Liver (tissue), 9 donors: ENCODE measurements around the gene SEH1L. TPM values are rescaled to one million over a fixed set of nuclear protein-coding genes. Genes with fewer than 3 reads are reported as not detected.

Experiments used
- DNase-seq: peaks from one replicate; pipeline ENCODE4 v3.0.0-alpha.2; 2017; ENCODE audit warnings: low spot score
- H3K27ac ChIP-seq, 2 donors: one replicate each; pipeline ENCODE4 v1.7.0; 2013; ENCODE audit warnings: inconsistent platforms in 2 of 2, low read length in 2 of 2, control low read depth in 1 of 2, low read depth in 1 of 2, mild to moderate bottlenecking in 1 of 2
- H3K27me3 ChIP-seq, 4 donors: one replicate each; pipeline versions ENCODE4 v1.6.1 to v1.7.0; 2013; ENCODE audit warnings: low read length in 3 of 4, inconsistent platforms in 1 of 4, mild to moderate bottlenecking in 1 of 4, moderate library complexity in 1 of 4; ENCODE audit not compliant: control insufficient read depth in 4 of 4, insufficient read depth in 4 of 4
- H3K36me3 ChIP-seq, 4 donors: one replicate each; pipeline versions ENCODE4 v1.6.1 to v1.7.0; 2013; ENCODE audit warnings: low read length in 3 of 4, mild to moderate bottlenecking in 3 of 4, low read depth in 1 of 4, moderate library complexity in 1 of 4; ENCODE audit not compliant: control insufficient read depth in 4 of 4, insufficient read depth in 3 of 4
- H3K4me1 ChIP-seq, 4 donors: one replicate each; pipeline versions ENCODE4 v1.6.1 to v1.7.0; 2013; ENCODE audit warnings: low read length in 3 of 4, mild to moderate bottlenecking in 3 of 4, moderate library complexity in 1 of 4; ENCODE audit not compliant: control insufficient read depth in 4 of 4, insufficient read depth in 4 of 4
- H3K4me3 ChIP-seq, 3 donors: one replicate each; pipeline versions ENCODE4 v1.6.1 to v1.7.0; 2013; ENCODE audit warnings: low read length in 3 of 3, control low read depth in 1 of 3, low read depth in 1 of 3, mild to moderate bottlenecking in 1 of 3
- H3K9ac ChIP-seq, 2 donors: one replicate each; pipeline ENCODE4 v1.7.0; 2013; ENCODE audit warnings: low read length in 2 of 2, mild to moderate bottlenecking in 2 of 2, moderate library complexity in 2 of 2, control low read depth in 1 of 2, low read depth in 1 of 2
- H3K9me3 ChIP-seq, 4 donors: one replicate each; pipeline versions ENCODE4 v1.6.1 to v1.7.0; 2013; ENCODE audit warnings: low read length in 3 of 4; ENCODE audit not compliant: control insufficient read depth in 4 of 4
- EGR1 ChIP-seq, 2 donors: IDR thresholded peaks; 2 replicates each; pipeline ENCODE4 v1.6.1; 2016 to 2018; ENCODE audit warnings: antibody characterized with exemption in 2 of 2, low read depth in 2 of 2
- FOXA1 ChIP-seq: IDR thresholded peaks from 2 replicates; pipeline ENCODE4 v1.6.1; 2016; ENCODE audit warnings: antibody characterized with exemption
- FOXA2 ChIP-seq: IDR thresholded peaks from 2 replicates; pipeline ENCODE4 v1.6.1; 2016; ENCODE audit warnings: antibody characterized with exemption
- JUND ChIP-seq, 2 donors: IDR thresholded peaks; 2 replicates each; pipeline ENCODE4 v1.6.1; 2016; ENCODE audit warnings: antibody characterized with exemption in 2 of 2
- RAD21 ChIP-seq, 2 donors: IDR thresholded peaks; 2 replicates each; pipeline ENCODE4 v1.6.1; 2016; ENCODE audit warnings: antibody characterized with exemption in 2 of 2, mild to moderate bottlenecking in 2 of 2
- RXRA ChIP-seq, 2 donors: IDR thresholded peaks; 2 replicates each; pipeline ENCODE4 v1.6.1; 2017 to 2018; ENCODE audit warnings: antibody characterized with exemption in 2 of 2, mild to moderate bottlenecking in 1 of 2
- SP1 ChIP-seq: IDR thresholded peaks from 2 replicates; pipeline ENCODE4 v1.6.1; 2018; ENCODE audit warnings: antibody characterized with exemption, mild to moderate bottlenecking
- TAF1 ChIP-seq: conservative IDR thresholded peaks from 2 replicates; pipeline ENCODE4 v1.6.1; 2016; ENCODE audit warnings: antibody characterized with exemption, mild to moderate bottlenecking
- YY1 ChIP-seq: IDR thresholded peaks from 2 replicates; pipeline ENCODE4 v1.6.1; 2016; ENCODE audit warnings: antibody characterized with exemption, mild to moderate bottlenecking
- WGBS: extraction: QIAGEN DNeasy Blood & Tissue Kit; methylation state at CpG from one replicate; pipeline ENCODE4 v1.1.7; 2013; 5-methylcytosine and 5-hydroxymethylcytosine counted together
- polyA plus RNA-seq, 2 donors: library from polyadenylated mRNA; stranded (reverse) in 1 of 2; unstranded in 1 of 2; fragments of 200-250 nt in 1 of 2; fragments of >200 nt in 1 of 2; fragmentation: Nextera tagmentation in 1 of 2; extraction: Ambion mirVana in 1 of 2; gene quantifications; one replicate each; pipeline versions ENCODE4 v1.2.1 to v1.2.3, GENCODE V29; 2013 to 2015
- total RNA-seq, 2 donors: library from RNA; depleted of rRNA; stranded (reverse); fragments of >200 nt; gene quantifications; one replicate each; pipeline ENCODE4 v1.2.3, GENCODE V29; 2014
- TF ChIP-seq, protein P1 (sequence below): IDR thresholded peaks from 2 replicates; pipeline ENCODE4 v1.6.1; 2016; ENCODE audit warnings: antibody characterized with exemption
- TF ChIP-seq, protein P2 (sequence below): IDR thresholded peaks from 2 replicates; pipeline ENCODE4 v1.6.1; 2016; ENCODE audit warnings: antibody characterized with exemption, mild to moderate bottlenecking
- TF ChIP-seq, protein P3 (sequence below): IDR thresholded peaks from 2 replicates; pipeline ENCODE4 v1.6.1; 2016; ENCODE audit warnings: antibody characterized with exemption
- TF ChIP-seq, protein P4 (sequence below): IDR thresholded peaks from 2 replicates; pipeline ENCODE4 v1.6.1; 2016; ENCODE audit warnings: antibody characterized with exemption
- TF ChIP-seq, protein P5 (sequence below): fragments of 150-350 bp; IDR thresholded peaks from 2 replicates; pipeline ENCODE4 v1.5.1; 2017; ENCODE audit warnings: improper control_type of control experiment, low read depth, low read length; ENCODE audit not compliant: missing input control
- donor health status: healthy.
- donor health status: healthy.
- donor health status: healthy.
- donor health status: healthy.
- donor health status: healthy.

SEH1L gene
- total and polyA plus RNA-seq, 4 donors, result 12.2 to 28.5 (median 16.8) TPM

DNA sequence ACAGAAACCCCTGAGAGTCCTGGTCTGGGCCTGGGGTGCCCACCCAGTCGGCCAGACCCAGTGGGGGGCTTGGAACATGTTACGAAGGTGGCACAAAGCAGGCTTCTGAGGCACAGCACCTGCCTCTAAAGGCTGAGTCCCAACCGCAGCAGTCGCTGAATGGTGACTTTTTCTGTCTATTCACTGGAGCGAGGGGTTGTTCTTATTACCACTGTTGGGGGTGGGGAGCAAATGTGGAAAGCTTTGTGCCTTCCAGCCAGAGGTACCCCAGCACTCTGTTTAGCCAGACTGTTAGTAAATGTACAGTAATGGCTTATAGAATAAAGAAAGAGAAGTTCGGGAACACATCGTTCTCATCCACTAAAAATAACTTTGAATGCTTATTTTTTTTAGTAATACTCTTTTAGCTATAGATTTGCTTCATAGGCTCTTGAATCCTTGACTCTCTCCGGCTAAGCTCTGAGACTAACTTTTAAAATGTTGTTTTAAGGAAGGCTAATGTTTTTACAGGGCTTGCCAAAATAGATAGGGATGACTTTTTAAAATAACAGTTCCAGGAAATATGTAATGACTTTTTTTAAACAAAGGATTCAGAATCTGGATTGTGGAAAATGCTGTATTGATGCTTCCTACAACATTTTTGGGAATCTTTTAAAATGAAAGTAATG is 40.4 kb upstream of the SEH1L start:
- H3K9me3 ChIP-seq, result peaks cover 0 to 4% (median 0%) of the 10 kb centered on the region in 4 donors
- no peak overlapping the region for H3K4me3 ChIP-seq
- no peak overlapping the region for H3K9ac ChIP-seq
- peaks cover 0 to 11% (median 3%) of the 10 kb centered on the region in 4 donors for H3K4me1 ChIP-seq
- WGBS, result 48% methylated on average over 8 of the region's 8 CpGs
- H3K36me3 ChIP-seq, result no peaks in the 10 kb centered on the region
- peak overlapping the region; percentile 46 for H3K27ac ChIP-seq
- TF ChIP-seq, protein P1, sequence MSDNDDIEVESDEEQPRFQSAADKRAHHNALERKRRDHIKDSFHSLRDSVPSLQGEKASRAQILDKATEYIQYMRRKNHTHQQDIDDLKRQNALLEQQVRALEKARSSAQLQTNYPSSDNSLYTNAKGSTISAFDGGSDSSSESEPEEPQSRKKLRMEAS, result no peak
- TF ChIP-seq, protein P2, sequence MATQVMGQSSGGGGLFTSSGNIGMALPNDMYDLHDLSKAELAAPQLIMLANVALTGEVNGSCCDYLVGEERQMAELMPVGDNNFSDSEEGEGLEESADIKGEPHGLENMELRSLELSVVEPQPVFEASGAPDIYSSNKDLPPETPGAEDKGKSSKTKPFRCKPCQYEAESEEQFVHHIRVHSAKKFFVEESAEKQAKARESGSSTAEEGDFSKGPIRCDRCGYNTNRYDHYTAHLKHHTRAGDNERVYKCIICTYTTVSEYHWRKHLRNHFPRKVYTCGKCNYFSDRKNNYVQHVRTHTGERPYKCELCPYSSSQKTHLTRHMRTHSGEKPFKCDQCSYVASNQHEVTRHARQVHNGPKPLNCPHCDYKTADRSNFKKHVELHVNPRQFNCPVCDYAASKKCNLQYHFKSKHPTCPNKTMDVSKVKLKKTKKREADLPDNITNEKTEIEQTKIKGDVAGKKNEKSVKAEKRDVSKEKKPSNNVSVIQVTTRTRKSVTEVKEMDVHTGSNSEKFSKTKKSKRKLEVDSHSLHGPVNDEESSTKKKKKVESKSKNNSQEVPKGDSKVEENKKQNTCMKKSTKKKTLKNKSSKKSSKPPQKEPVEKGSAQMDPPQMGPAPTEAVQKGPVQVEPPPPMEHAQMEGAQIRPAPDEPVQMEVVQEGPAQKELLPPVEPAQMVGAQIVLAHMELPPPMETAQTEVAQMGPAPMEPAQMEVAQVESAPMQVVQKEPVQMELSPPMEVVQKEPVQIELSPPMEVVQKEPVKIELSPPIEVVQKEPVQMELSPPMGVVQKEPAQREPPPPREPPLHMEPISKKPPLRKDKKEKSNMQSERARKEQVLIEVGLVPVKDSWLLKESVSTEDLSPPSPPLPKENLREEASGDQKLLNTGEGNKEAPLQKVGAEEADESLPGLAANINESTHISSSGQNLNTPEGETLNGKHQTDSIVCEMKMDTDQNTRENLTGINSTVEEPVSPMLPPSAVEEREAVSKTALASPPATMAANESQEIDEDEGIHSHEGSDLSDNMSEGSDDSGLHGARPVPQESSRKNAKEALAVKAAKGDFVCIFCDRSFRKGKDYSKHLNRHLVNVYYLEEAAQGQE, result no peak
- TF ChIP-seq FOXA1 (no peak), RAD21 (IDR thresholded peaks at IDR 0.05) (no peak), EGR1 (IDR thresholded peaks at IDR 0.05; ENCODE audit: low read depth in 2 of 2) (no peak)
- TF ChIP-seq, protein P3, sequence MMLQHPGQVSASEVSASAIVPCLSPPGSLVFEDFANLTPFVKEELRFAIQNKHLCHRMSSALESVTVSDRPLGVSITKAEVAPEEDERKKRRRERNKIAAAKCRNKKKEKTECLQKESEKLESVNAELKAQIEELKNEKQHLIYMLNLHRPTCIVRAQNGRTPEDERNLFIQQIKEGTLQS, result no peak
- no peak for DNase-seq
- peaks cover 0 to 3% (median 0%) of the 10 kb centered on the region in 4 donors for H3K27me3 ChIP-seq

DNA sequence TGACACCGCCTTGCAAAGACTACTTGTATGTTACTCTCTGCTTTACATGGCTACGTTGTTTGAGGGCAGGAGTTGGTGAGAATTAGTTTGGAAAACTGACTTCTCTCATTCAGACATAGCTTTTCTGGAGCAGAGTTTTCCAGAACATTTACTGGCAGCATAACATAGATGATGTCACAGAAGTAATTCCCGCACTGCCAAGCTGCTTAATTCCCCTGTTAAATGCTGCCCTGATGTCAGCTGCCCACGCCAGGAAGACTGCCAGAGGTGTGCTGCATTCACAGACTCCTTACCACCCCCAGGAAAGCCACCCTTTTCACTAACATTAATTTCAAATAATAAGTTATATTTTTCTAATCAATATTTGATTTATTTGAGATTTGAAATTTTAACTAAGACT is 39.1 kb upstream of the SEH1L start:
- DNase-seq, result no peak
- Histone ChIP-seq H3K9ac (no peak overlapping the region), H3K36me3 (no peaks in the 10 kb centered on the region), H3K9me3 (peaks cover 0 to 4% (median 0%) of the 10 kb centered on the region in 4 donors), H3K4me3 (no peak overlapping the region), H3K4me1 (peaks cover 0 to 11% (median 3%) of the 10 kb centered on the region in 4 donors), H3K27me3 (peaks cover 0 to 3% (median 0%) of the 10 kb centered on the region in 4 donors), H3K27ac (no peak overlapping the region)
- WGBS, result 82% methylated on average over 4 of the region's 4 CpGs
- TF ChIP-seq YY1 (no peak), TAF1 (no peak), JUND (IDR thresholded peaks at IDR 0.05) (no peak), FOXA2 (no peak), RXRA (IDR thresholded peaks at IDR 0.05) (no peak), EGR1 (IDR thresholded peaks at IDR 0.05; ENCODE audit: low read depth in 2 of 2) (no peak), SP1 (no peak)
- TF ChIP-seq, protein P4, sequence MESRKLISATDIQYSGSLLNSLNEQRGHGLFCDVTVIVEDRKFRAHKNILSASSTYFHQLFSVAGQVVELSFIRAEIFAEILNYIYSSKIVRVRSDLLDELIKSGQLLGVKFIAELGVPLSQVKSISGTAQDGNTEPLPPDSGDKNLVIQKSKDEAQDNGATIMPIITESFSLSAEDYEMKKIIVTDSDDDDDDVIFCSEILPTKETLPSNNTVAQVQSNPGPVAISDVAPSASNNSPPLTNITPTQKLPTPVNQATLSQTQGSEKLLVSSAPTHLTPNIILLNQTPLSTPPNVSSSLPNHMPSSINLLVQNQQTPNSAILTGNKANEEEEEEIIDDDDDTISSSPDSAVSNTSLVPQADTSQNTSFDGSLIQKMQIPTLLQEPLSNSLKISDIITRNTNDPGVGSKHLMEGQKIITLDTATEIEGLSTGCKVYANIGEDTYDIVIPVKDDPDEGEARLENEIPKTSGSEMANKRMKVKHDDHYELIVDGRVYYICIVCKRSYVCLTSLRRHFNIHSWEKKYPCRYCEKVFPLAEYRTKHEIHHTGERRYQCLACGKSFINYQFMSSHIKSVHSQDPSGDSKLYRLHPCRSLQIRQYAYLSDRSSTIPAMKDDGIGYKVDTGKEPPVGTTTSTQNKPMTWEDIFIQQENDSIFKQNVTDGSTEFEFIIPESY, result no peak
- TF ChIP-seq, protein P2, result no peak
- TF ChIP-seq, protein P3, result no peak
- TF ChIP-seq, protein P5, sequence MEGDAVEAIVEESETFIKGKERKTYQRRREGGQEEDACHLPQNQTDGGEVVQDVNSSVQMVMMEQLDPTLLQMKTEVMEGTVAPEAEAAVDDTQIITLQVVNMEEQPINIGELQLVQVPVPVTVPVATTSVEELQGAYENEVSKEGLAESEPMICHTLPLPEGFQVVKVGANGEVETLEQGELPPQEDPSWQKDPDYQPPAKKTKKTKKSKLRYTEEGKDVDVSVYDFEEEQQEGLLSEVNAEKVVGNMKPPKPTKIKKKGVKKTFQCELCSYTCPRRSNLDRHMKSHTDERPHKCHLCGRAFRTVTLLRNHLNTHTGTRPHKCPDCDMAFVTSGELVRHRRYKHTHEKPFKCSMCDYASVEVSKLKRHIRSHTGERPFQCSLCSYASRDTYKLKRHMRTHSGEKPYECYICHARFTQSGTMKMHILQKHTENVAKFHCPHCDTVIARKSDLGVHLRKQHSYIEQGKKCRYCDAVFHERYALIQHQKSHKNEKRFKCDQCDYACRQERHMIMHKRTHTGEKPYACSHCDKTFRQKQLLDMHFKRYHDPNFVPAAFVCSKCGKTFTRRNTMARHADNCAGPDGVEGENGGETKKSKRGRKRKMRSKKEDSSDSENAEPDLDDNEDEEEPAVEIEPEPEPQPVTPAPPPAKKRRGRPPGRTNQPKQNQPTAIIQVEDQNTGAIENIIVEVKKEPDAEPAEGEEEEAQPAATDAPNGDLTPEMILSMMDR, result no peak
